NCI-H1694 treated with DMSO at 0.1 percent for 48 hours (cell line): ENCODE measurements around the gene SOWAHA.
"Not testable (repeated sequence)": the region's sequence is repeated elsewhere in the genome, so short reads cannot be mapped to it uniquely, and the experiment has no call there.

Experiments
- DNase-seq: peaks from one replicate; lab custom pipeline; 2025; lab: John Stamatoyannopoulos, UW

SOWAHA gene

DNA sequence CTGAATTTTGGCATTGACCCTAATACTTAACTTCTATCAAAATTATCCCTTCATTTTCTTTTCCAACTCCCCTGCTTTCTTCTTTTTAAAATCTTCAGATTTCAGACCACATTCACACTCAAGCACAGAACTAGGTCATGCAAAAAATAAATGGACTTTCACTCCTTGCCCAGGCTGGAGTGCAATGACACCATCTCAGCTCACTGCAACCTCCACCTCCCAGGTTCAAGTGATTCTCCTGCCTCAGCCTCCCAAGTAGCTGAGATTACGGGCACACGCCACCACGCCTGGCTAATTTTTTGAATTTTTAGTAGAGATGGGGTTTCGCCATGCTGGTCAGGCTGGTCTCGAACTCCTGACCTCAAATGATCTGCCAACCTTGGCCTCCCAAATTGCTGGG, 41.9 kb downstream of the SOWAHA start:
- not testable (repeated sequence) for DNase-seq

DNA sequence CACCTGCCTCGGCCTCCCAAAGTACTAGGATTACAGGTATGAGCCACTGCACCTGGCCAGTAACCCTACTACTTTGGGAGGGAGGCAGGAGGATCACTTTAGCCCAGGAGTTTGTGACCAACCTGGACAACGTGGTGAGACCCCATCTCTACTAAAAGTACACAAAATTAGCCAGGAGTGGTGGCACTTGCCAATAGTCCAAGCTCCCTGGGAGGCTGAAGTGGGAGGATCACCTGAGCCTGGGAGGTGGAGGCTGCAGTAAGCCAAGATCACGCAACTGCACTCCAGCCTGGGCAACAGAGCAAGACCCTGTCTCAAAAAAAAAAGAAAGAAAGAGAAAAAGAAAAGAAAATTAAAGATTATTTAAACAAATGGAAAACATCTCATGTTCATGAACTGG, 42.9 kb downstream of the SOWAHA start:
- no peak for DNase-seq

DNA sequence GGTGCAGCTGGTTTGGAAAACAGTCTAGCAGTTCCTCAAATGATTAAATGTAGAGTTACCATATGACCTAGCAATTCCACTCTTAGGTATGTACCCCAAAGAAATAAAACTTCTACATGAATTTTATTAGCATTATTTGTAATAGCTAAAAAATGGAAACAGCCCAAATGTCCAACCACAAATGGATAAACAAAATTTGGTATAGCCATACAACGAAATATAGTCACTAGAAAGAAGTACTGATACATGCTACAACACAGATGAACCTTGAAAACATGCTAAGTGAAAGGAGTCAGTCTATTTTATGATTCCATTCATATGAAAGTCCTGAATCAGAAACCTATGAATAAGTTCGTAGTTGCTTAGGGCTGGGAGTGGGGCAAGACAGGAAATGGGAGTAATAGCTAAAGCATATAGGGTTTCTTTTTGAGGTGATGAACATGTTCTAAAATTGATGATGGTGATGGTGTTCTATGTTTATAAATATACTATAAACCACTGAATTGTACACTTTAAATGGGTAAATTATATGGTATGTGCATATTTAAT, 46.9 kb downstream of the SOWAHA start:
- no peak for DNase-seq

DNA sequence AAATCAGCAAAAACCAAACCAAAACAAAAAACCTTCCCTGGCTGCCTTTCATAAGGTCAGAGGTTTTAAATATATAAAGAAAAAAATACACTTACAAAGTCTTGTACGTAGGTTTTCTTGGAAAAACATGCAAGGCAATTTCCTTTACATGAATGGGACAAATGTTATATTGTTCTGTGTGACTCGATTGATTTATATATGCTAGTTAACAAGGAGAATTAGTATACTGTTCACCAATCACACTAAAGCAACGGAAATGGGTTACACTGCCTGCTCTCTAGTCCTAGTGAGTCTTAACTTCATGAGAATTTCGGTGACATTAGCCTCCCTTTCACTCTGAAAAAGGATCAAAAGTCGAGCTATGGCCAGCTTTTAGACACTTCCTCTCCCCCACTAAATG, 47.6 kb downstream of the SOWAHA start:
- no peak for DNase-seq

DNA sequence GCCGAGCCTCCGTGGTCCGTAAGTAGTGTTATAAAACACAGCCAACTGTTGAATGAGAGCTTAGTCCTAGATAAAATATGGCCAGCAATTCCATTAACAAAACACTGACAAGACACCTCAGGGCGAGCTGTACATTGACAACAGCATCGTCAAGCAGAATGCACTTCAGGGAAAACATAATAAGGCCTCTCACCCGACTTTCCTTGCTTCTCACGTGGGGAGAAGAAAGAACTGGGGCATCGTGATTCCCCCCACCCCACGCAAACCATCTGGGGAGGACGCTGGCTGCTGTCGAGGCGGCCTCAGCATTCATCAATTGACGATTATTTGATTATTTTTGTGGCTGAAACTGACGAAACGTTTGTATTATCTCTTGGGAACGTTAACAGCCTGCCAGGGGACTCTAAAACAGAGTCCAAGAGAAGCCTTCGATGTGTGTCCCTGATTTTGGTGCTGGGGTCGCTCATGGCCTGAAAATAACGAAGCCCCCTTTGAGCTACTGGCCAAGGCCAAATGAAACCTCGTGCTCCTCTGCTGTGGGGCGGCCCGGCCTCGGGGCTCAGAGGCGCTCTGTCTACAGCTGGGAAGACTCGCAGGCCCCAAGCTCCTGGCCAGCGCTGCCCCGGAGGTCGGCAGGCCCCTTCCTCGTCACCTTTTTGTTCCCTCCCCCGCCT, 52.7 kb downstream of the SOWAHA start:
- no peak for DNase-seq
